ENCODE measurements around the gene C3.
A peak's percentile ranks its signal among the peaks of the same experiment; 100 is the strongest.

C3 gene

GRCh38 chr19:6730153-6730804 lies 9.8 kb upstream of the C3 start:
- no peak for DNase-seq

DNA sequence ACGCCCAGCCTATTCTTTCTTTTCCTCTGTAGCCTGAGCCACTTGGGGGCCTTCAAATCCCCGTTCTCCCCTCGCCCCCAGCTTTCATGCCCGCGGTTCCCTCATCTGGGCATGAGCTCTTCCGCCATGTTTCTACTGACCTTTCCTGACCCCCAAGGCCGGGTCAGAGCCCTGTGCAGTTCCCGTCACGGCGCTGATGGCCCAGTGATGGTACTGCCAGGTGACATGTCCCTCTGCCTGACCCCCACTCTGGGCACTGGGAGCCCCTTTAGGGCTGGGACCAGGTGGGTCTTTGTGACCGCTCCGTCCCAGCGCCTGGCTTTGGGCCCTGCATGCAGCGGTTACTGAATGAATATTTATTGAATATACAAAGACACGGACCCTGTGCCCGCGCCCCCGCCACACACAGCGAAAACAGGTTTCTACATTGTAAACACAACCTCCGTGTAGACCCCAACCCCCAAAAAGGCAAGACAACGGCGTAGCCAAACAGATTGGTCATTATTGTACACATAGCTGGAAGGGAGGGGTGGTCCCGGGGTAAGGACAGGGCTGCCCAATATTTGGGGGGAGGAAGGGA lies 9.2 kb upstream of the C3 start:
- DNase-seq = no peak

DNA sequence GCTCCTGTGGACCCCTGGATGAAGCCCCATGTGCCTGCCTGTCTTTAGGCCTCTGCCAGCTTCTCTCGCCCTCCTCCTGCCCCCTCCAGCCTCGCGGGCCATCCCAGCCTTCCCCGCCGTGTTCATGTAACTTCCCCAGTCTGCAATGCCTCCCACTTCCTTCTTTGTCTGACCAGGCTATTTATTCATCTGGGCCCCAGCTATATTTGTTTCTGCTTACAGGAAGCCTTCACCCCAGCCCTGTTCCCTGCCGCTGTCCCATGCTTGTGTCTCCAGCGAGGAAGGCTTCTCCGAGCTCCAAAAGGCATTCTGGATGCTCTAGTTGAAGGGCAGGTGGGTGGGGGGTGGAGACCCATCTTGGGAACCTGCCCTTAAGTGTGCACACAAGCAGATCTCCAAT lies 7.9 kb upstream of the C3 start:
- no peak for DNase-seq

- no peak for DNase-seq
Measured at GRCh38 chr19:6725513-6726231, 5.2 kb upstream of the C3 start.

DNA sequence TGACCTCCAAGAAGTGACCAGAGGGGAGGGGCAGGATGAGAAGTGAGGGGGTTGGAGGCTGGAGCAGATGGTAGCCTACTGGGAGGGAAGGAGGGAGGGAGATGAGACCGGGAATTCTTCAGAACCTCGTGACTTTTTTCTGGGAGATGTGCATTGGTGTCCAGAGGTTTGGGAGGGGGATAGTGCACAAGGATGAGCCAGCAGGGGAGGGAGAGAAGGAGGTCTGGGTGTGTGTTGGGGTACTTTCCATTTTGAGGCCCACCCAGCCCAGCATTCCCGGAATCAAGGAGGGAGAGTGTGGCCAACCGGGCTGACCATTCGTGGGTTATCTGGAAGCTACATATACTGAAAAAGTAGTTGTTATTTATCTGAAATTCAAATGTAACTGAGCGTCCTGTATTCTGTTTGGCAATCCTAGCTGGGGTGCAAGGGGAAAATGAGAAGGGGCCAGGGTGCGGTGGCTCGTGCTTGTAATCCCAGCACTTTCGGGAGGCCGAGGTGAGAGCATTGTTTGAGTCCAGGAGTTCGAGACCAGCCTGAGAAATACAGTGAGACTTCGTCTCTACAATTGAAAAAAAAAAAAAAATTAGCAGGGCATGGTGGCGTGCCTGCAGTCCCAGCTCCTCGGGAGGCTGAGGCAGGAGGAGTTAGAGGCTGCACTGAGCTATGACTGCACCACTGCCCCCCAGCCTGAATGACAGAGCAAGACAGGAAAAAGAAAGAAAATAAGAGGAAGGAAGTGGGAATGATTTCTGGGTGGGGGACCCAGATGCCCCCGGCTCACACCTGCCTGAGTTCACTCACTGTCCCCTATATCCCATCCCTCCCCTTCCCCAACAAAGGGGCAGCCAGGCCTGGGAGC lies 4.4 kb upstream of the C3 start:
- no peak for DNase-seq

GRCh38 chr19:6723738-6724137 lies 3.3 kb upstream of the C3 start:
- DNase-seq = peak; percentile 29

GRCh38 chr19:6723108-6723618 lies 2.7 kb upstream of the C3 start:
- peak; percentile 51 for DNase-seq

- no peak for DNase-seq
Measured at GRCh38 chr19:6721773-6722172, 1.3 kb upstream of the C3 start.

DNA sequence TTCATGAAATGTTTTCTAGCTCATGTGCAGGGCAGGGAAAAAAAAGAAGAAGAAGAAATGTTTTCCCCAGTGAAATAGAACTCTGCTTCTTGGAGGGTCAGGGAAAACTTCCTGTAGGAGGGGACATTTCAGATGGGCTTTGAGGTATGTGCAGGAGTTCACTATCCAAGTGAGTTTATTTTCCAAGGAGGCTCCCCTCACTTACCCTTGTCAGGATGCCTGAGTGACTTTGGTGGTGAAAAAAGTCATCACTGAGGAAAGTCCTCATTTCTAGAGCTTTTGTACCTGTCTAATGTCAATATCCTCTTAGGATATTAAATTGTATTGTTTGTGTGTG lies 656 bp upstream of the C3 start:
- no peak for DNase-seq

DNA sequence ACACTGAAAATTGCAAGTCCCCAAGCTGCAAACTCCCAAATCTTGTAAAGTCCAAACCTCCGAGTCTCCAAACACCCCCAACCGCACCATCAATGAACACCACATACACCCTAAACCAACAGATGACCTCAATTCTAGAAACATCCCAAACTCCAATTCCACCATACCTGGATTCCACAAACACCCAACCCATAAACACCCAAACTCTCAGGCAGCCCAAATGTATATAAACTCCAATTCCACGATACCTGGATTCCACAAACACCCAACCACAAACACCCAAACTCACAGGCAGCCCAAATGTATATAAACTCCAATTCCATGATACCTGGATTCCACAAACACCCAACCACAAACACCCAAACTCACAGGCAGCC lies 470 bp downstream of the C3 start:
- no peak for DNase-seq

- no peak for DNase-seq
Measured at GRCh38 chr19:6719540-6719861, 949 bp downstream of the C3 start.

DNA sequence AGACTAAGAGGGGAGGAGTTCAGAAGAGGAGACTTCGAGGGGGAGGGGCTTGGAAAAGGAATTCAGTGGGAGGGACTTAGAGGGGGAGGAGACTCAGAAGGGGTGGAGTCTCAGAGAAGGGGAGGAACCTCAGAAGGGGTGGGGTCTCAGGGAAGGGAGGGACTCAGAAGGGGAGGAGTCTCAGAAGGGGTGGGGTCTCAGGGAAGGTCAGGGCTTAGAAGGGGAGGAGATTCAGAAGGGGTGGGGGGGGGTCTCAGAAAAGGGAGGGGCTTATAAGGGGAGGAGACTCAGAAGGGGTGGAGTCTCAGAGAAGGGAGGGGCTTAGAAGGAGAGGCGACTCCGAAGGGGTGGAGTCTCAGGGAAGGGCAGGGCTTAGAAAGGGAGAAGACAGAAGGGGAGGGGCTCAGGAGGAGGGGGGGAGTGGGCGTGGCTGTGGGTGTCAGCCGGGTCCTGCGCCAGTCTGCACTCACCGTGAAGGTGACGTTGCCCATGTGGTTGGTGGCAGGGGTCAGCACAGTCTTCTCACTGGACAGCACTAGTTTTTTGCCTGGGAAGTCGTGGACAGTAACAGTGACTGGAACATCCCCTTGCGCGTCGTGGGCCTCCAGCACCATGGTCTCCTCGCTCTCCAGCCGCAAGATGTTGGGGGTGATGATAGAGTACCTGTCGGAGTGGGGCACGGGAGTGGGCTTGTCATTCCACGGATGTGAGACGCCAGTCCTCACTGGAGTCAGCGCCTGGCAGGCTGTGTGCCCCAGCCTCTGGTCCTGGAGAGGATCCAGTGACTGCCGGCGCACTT lies 1.5 kb downstream of the C3 start:
- no peak for DNase-seq

DNA sequence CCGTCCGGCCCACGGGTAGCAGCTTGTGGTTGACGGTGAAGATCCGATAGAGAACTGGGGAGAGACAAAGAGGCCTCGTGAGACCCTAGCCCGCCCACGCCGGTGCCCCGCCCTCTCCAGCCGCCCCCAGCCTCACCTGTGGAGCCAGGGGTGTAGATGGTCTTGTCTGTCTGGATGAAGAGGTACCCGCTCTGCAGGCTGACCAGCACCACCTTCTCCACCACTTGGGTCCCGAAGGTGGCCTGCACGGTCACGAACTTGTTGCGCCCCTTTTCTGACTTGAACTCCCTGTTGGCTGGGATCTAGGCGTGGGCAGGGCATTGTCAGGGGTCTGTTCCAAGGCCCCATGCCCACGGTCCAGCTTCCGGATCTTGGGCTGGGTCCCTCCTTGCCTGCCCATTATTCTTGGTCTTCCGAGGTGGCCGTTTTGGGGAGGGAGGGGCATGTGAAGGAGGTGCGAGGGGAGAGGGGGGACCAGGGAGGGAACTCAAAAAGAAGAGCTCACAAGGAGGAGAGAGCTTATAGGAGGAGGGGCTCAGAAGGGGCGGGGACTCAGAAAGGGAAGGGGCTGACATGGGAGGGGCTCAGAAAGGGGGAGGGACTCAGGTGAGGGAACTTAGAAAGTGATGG lies 2.2 kb downstream of the C3 start:
- DNase-seq = no peak

GRCh38 chr19:6717441-6717971 lies 2.9 kb downstream of the C3 start:
- DNase-seq = no peak

DNA sequence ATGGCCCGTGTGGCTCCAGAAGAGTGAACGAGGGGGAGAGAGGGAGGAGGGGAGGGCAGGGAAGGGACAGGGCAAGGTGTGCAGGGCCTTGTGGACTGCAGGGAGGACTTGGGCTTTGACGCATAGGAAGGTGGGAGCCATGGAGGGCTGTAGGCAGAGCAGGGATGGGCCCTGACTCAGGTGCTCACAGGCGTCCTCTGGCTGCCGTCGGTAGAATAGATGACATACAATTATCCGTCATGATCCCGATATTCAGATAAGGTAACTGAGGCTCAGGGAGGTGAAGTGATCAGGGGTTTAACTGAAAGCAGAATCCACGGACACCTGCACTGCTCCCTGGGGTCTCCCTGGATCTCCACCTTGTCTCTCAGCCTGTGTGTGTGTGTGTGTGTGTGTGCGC lies 3.4 kb downstream of the C3 start:
- no peak for DNase-seq

DNA sequence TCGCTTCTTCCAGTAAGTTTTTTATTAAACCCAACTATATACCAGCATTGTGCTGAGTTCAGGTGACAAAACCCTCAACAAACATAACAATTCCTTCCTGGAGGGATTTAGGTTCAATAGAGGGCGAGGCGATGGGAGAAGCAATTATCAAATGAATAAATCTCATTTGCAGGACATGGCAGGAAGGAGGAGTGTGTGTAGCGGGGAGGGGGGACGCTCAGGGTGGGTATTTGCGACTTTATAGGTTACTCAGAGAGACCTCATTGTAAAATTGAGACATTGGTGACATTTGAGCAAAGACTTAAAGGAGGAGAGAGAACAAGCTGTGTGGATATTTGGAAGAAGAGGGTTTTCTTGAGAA lies 3.9 kb downstream of the C3 start:
- DNase-seq = no peak

DNA sequence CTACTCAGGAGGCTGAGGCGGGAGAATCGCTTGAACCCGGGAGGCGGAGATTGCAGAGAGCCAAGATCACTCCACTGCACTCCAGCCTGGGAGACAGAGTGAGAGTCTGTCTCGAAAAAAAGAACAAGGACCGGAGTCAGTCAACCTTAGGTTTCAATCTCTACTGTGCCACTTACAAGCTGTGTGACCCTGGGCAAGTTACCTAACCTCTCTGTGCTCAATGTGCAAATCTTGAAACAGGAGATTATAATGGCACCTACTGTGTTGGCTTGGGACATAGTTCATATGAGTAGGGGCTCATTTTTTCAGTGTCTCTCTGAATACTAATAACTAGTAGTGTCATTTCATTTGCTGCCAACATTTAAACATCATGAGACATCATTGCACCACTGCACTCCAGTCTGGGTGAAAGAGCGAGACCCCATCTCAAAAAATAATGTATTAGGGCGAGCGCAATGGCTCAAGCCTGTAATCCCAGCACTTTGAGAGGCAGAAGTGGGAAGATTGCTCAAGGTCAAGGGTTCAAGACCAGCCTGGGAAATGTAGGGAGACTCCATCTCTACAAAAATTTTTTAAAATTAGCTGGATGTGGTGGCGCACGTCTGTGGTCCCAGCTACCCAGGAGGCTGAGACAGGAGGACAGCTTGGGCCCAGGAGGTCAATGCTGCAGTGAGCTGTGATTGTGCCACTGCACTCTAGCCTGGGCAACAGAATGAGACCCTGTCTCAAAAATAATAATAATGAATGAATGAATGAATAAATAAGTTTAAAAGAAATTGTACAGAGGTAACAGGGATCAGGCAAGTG lies 5.5 kb downstream of the C3 start:
- no peak for DNase-seq

DNA sequence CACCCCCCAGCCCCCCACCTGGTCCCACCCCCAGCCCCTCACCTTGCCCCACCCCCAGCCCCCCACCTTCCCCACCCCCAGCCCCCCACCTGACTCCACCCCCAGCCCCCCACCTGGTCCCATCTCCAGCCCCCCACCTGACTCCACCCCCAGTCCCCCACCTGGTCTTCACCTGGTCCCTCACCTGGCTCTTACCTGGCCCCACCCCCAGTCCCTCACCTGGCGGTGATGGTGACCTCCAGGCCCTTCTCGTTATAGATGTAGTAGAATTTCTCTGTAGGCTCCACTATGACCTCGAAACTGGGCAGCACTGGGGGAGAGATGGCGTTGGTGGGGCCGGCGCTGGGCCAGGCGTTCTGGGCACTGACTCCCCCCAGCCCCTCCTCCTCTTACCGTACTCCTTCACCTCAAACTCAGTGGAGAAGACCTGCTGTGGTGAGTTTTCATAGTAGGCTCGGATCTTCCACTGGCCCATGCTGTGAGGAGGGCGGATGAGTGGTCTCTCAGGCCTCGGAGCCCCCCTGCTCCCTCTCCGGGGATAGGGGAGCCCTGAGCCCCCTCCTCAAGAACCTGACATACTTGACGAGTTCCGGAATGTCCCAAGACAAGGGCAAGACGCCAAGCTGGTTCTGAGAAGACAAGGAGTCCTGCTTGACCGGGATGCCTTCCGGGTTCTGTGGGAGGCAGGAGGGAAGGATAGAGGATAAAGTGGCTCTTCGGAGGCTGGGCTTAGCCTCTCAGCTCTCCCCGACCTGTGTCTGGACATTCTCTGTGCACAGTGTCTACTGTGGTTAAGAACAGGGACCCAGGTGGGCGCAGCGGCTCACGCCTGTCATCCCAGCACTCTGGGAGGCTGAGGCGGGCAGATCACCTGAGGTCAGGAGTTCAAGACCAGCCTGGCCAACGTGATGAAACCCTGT lies 6.4 kb downstream of the C3 start:
- DNase-seq = no peak

DNA sequence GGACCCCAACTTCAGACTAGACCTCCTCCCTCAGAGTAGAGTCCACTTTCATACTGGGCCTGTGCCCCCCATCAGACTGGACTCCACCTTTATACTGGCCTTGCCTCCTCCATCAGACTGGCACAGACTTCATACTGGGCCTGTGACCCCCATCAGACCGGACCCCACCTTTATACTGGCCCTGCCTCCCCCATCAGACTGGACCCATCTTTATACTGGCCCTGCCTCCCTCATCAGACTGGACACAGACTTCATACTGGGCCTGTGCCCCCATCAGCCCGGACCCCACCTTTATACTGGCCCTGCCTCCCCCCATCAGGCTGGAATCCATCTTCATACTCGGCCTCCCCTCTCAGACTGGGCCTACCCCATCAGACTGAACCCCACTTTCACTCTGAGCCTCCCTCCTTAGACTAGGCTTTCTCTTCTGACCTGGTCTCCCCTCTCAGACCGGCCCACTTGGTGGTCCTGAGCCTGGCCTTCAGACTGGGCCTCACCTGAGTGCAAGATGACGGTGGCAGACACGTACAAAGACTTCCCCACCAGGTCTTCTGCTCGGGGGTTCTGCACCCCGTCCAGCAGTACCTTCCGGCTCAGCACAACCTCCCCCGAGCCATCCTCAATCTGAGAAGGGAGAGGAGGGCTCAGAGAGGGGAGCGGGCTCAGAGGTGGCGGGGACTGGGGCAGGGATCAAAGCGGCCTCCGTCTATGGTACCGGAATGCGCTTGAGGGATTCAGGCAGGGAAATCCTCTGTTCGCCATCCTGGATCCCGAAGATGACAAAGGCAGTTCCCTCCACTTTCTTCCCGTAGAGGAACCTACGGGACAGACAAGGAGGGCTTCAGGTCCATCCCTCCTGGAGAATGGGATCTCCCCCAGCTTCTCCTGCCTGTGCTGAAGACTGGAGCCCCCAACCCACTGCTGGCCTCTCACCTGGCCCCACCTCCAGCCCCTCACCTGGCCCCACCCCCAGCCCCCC lies 7.5 kb downstream of the C3 start:
- DNase-seq = no peak
